Vagina (tissue), 2 donors: Measurements from ENCODE around the gene HDGFL2. TPM values are rescaled to one million over a fixed set of nuclear protein-coding genes. Genes with fewer than 3 reads are reported as not detected.

Experiments
- DNase-seq, 2 donors: peaks; one replicate each; pipeline ENCODE4 v3.0.0-alpha.2; 2017; ENCODE audit errors: extremely low spot score in 2 of 2
- H3K27ac ChIP-seq: fragments of 200-600 bp; sonication (generic); one replicate; pipeline ENCODE4 v1.5.1; 2019
- H3K27me3 ChIP-seq: fragments of 200-600 bp; sonication (generic); one replicate; pipeline ENCODE4 v1.5.1; 2019
- H3K36me3 ChIP-seq, 2 donors: fragments of 200-600 bp; sonication (generic); one replicate each; pipeline ENCODE4 v1.5.1; 2017 to 2019
- H3K4me1 ChIP-seq: fragments of 200-600 bp; sonication (generic); one replicate; pipeline ENCODE4 v1.5.1; 2019
- H3K4me3 ChIP-seq, 2 donors: fragments of 200-600 bp; sonication (generic); 1 replicate in 1 of 2; 2 replicates in 1 of 2; pipeline ENCODE4 v1.5.1; 2016 to 2019
- H3K9me3 ChIP-seq: fragments of 200-600 bp; sonication (generic); one replicate; pipeline ENCODE4 v1.5.1; 2019
- CTCF ChIP-seq, 3 experiments: fragments of 450-650 bp in 2 of 3; fragments of 200-600 bp in 1 of 3; sonication (generic) in 1 of 3; IDR thresholded peaks; one replicate each; pipeline ENCODE4 v1.5.1; 2017 to 2019; ENCODE audit warnings: antibody characterized with exemption in 3 of 3, mild to moderate bottlenecking in 2 of 3, moderate library complexity in 2 of 3
- POLR2A ChIP-seq, 2 donors: fragments of 450-650 bp; IDR thresholded peaks; one replicate each; pipeline ENCODE4 v1.6.1; 2017; ENCODE audit warnings: antibody characterized with exemption in 2 of 2, mild to moderate bottlenecking in 2 of 2, moderate library complexity in 2 of 2
- POLR2AphosphoS5 ChIP-seq, 2 donors: sonication (generic); formaldehyde crosslinking; IDR thresholded peaks; one replicate each; pipeline ENCODE4 v1.9.0; 2017; ENCODE audit warnings: antibody characterized with exemption in 2 of 2, mild to moderate bottlenecking in 2 of 2, low read depth in 1 of 2; ENCODE audit not compliant: insufficient read depth in 1 of 2
- intact Hi-C: fragments of 100-400 bp; cut with DNase I; formaldehyde crosslinking; loops from one replicate; pipeline ENCODE4 v1.15.1; 2023
- total RNA-seq: library from RNA; depleted of rRNA; stranded (reverse); fragments of >200 nt; gene quantifications from one replicate; pipeline ENCODE4 v1.2.3, GENCODE V29; 2016

Gene HDGFL2
- total RNA-seq, 1 donor from 2014 or later: 33.1 TPM

- no peaks in the 10 kb centered on the region for H3K9me3 ChIP-seq
- no peaks in the 10 kb centered on the region for H3K27me3 ChIP-seq
- TF ChIP-seq CTCF (IDR thresholded peaks at IDR 0.05) (no peak), POLR2AphosphoS5 (IDR thresholded peaks at IDR 0.05; ENCODE audit: insufficient read depth in 1 of 2, low read depth in 1 of 2) (no peak), POLR2A (IDR thresholded peaks at IDR 0.05) (no peak)
- no peaks in the 10 kb centered on the region for H3K4me1 ChIP-seq
- no peak for DNase-seq
- H3K27ac ChIP-seq: no peak overlapping the region
- H3K36me3 ChIP-seq: peaks cover 0 to 78% of the 10 kb centered on the region in 2 donors
- H3K4me3 ChIP-seq: no peak overlapping the region
- intact Hi-C loops: no loop called here
Measured at GRCh38 chr19:4494691-4495064, 22.6 kb downstream of the HDGFL2 start.

GRCh38 chr19:4495471-4495870 lies 23.4 kb downstream of the HDGFL2 start:
- no peak overlapping the region for H3K27ac ChIP-seq
- no peak for TF ChIP-seq POLR2A (IDR thresholded peaks at IDR 0.05)
- TF ChIP-seq POLR2AphosphoS5 (IDR thresholded peaks at IDR 0.05; ENCODE audit: insufficient read depth in 1 of 2, low read depth in 1 of 2): no peak
- TF ChIP-seq CTCF (IDR thresholded peaks at IDR 0.05): no peak
- intact Hi-C loops: no loop called here
- no peaks in the 10 kb centered on the region for H3K27me3 ChIP-seq
- DNase-seq: no peak
- no peaks in the 10 kb centered on the region for H3K9me3 ChIP-seq
- H3K4me3 ChIP-seq: no peak overlapping the region
- H3K36me3 ChIP-seq: peaks cover 0 to 70% of the 10 kb centered on the region in 2 donors
- no peaks in the 10 kb centered on the region for H3K4me1 ChIP-seq

- H3K4me1 ChIP-seq: no peaks in the 10 kb centered on the region
- H3K36me3 ChIP-seq: peaks cover 0 to 64% of the 10 kb centered on the region in 2 donors
- intact Hi-C loops: no loop called here
- no peaks in the 10 kb centered on the region for H3K27me3 ChIP-seq
- DNase-seq: no peak
- TF ChIP-seq POLR2AphosphoS5 (IDR thresholded peaks at IDR 0.05; ENCODE audit: insufficient read depth in 1 of 2, low read depth in 1 of 2) (no peak), CTCF (IDR thresholded peaks at IDR 0.05) (no peak), POLR2A (IDR thresholded peaks at IDR 0.05) (no peak)
- no peak overlapping the region for H3K27ac ChIP-seq
- H3K9me3 ChIP-seq: no peaks in the 10 kb centered on the region
- H3K4me3 ChIP-seq: no peak overlapping the region
Measured at GRCh38 chr19:4496304-4496703, 24.2 kb downstream of the HDGFL2 start.

GRCh38 chr19:4497770-4498389 lies 25.8 kb downstream of the HDGFL2 start:
- H3K27me3 ChIP-seq: no peaks in the 10 kb centered on the region
- no peak overlapping the region for H3K27ac ChIP-seq
- no peaks in the 10 kb centered on the region for H3K4me1 ChIP-seq
- no peak overlapping the region for H3K4me3 ChIP-seq
- H3K9me3 ChIP-seq: no peaks in the 10 kb centered on the region
- no peak for TF ChIP-seq POLR2AphosphoS5 (IDR thresholded peaks at IDR 0.05; ENCODE audit: insufficient read depth in 1 of 2, low read depth in 1 of 2)
- intact Hi-C loops: no loop called here
- H3K36me3 ChIP-seq: peaks cover 0 to 70% of the 10 kb centered on the region in 2 donors
- DNase-seq: no peak

GRCh38 chr19:4498694-4499093 lies 26.6 kb downstream of the HDGFL2 start:
- DNase-seq: no peak
- H3K4me1 ChIP-seq: no peaks in the 10 kb centered on the region
- no peak for TF ChIP-seq POLR2A (IDR thresholded peaks at IDR 0.05)
- TF ChIP-seq CTCF (IDR thresholded peaks at IDR 0.05): no peak
- no peak for TF ChIP-seq POLR2AphosphoS5 (IDR thresholded peaks at IDR 0.05; ENCODE audit: insufficient read depth in 1 of 2, low read depth in 1 of 2)
- no peaks in the 10 kb centered on the region for H3K27me3 ChIP-seq
- no peak overlapping the region for H3K27ac ChIP-seq
- intact Hi-C loops: no loop called here
- H3K36me3 ChIP-seq: peaks cover 0 to 66% of the 10 kb centered on the region in 2 donors
- H3K9me3 ChIP-seq: no peaks in the 10 kb centered on the region
- no peak overlapping the region for H3K4me3 ChIP-seq
